Measurements from ENCODE around the gene CCL20.
A peak's percentile ranks its signal among the peaks of the same experiment; 100 is the strongest.

The CCL20 gene

DNA sequence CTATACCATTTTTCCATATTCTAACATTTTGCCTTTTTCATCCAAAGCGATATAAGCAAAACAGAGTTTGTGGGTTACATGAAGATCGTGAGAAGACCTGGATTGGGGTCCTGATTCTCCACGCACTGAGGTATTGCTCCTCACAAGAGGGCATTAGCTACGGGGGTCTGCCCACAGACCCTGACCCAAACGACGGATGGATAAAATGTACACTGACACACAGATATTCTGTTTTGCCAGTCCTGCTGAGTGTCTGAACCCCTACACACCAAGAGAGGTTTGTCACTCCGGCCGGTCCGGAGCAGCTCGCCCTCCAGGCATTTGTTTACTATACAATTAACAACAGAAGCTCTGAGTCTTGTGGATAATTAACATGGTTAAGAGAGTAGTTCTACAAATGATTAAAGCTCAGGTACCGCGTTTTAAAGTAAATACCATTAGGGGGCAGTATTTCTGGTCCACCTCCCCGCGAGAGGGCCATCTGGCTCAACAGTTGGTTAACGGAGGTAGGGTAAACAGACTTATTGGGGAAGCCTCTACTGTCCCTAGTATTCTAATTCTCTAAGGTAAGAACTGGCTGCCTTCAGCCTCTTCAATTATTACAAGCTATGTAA lies 39.5 kb upstream of the CCL20 start:
- TF ChIP-seq ZFP3 (CRISPR knock-in tag; IDR thresholded peaks at IDR 0.05) (no peak), ZC3H10 (CRISPR knock-in tag; IDR thresholded peaks at IDR 0.05) (no peak), PPARA (CRISPR knock-in tag; IDR thresholded peaks at IDR 0.05; ENCODE audit: borderline replicate concordance) (no peak)
- TF ChIP-seq, protein P1, sequence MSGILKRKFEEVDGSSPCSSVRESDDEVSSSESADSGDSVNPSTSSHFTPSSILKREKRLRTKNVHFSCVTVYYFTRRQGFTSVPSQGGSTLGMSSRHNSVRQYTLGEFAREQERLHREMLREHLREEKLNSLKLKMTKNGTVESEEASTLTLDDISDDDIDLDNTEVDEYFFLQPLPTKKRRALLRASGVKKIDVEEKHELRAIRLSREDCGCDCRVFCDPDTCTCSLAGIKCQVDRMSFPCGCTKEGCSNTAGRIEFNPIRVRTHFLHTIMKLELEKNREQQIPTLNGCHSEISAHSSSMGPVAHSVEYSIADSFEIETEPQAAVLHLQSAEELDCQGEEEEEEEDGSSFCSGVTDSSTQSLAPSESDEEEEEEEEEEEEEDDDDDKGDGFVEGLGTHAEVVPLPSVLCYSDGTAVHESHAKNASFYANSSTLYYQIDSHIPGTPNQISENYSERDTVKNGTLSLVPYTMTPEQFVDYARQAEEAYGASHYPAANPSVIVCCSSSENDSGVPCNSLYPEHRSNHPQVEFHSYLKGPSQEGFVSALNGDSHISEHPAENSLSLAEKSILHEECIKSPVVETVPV (CRISPR knock-in tag; IDR thresholded peaks at IDR 0.05): no peak
- 0 out of 3 replicates have a peak, but pooled peaks have one; percentile 44 for ATAC-seq

- ATAC-seq: no peak
- no peak for TF ChIP-seq TCF4 (CRISPR knock-in tag; IDR thresholded peaks at IDR 0.05; ENCODE audit: borderline replicate concordance)
- no peak for TF ChIP-seq BACH2 (CRISPR knock-in tag; IDR thresholded peaks at IDR 0.05; ENCODE audit: borderline replicate concordance)
- no peak for TF ChIP-seq CREB5 (CRISPR knock-in tag; IDR thresholded peaks at IDR 0.05; ENCODE audit: low read depth)
- TF ChIP-seq ISL1 (CRISPR knock-in tag; IDR thresholded peaks at IDR 0.05): no peak
- no peak for TF ChIP-seq TOX (CRISPR knock-in tag; IDR thresholded peaks at IDR 0.05; ENCODE audit: borderline replicate concordance)
These were observed 38.5 kb upstream of the CCL20 start for GRCh38 chr2:227774895-227775842.

GRCh38 chr2:227780981-227781615 lies 32.5 kb upstream of the CCL20 start:
- no peak for ATAC-seq
- no peak for TF ChIP-seq PATZ1 (CRISPR knock-in tag; IDR thresholded peaks at IDR 0.05; ENCODE audit: borderline replicate concordance)
- TF ChIP-seq ZFP3 (CRISPR knock-in tag; IDR thresholded peaks at IDR 0.05): no peak
- no peak for TF ChIP-seq ZC3H10 (CRISPR knock-in tag; IDR thresholded peaks at IDR 0.05)
- TF ChIP-seq ESRRG (CRISPR knock-in tag; IDR thresholded peaks at IDR 0.05): no peak
- no peak for TF ChIP-seq ZNF8 (CRISPR knock-in tag; IDR thresholded peaks at IDR 0.05)
- TF ChIP-seq CREB5 (CRISPR knock-in tag; IDR thresholded peaks at IDR 0.05; ENCODE audit: low read depth): no peak
- TF ChIP-seq ZNF565 (CRISPR knock-in tag; conservative IDR thresholded peaks at IDR 0.05; ENCODE audit: low read depth): no peak
- no peak for TF ChIP-seq POU6F1 (CRISPR knock-in tag; IDR thresholded peaks at IDR 0.05; ENCODE audit: borderline replicate concordance, low read depth)
- no peak for TF ChIP-seq CSDC2 (CRISPR knock-in tag; IDR thresholded peaks at IDR 0.05)
- no peak for TF ChIP-seq BACH2 (CRISPR knock-in tag; IDR thresholded peaks at IDR 0.05; ENCODE audit: borderline replicate concordance)
- TF ChIP-seq GLIS3 (CRISPR knock-in tag; IDR thresholded peaks at IDR 0.05): no peak

- no peak for ATAC-seq
- no peak for TF ChIP-seq TOX (CRISPR knock-in tag; IDR thresholded peaks at IDR 0.05; ENCODE audit: borderline replicate concordance)
- TF ChIP-seq TCF4 (CRISPR knock-in tag; IDR thresholded peaks at IDR 0.05; ENCODE audit: borderline replicate concordance): no peak
- no peak for TF ChIP-seq CREB5 (CRISPR knock-in tag; IDR thresholded peaks at IDR 0.05; ENCODE audit: low read depth)
- TF ChIP-seq ZNF8 (CRISPR knock-in tag; IDR thresholded peaks at IDR 0.05): no peak
- TF ChIP-seq ARNTL (CRISPR knock-in tag; IDR thresholded peaks at IDR 0.05; ENCODE audit: borderline replicate concordance, low read depth): no peak
- no peak for TF ChIP-seq SNAI2 (CRISPR knock-in tag; IDR thresholded peaks at IDR 0.05)
- TF ChIP-seq BACH2 (CRISPR knock-in tag; IDR thresholded peaks at IDR 0.05; ENCODE audit: borderline replicate concordance): no peak
- TF ChIP-seq ISL1 (CRISPR knock-in tag; IDR thresholded peaks at IDR 0.05): no peak
- TF ChIP-seq OSR1 (CRISPR knock-in tag; IDR thresholded peaks at IDR 0.05): no peak
- TF ChIP-seq ZC3H10 (CRISPR knock-in tag; IDR thresholded peaks at IDR 0.05): no peak
- TF ChIP-seq PATZ1 (CRISPR knock-in tag; IDR thresholded peaks at IDR 0.05; ENCODE audit: borderline replicate concordance): no peak
- no peak for TF ChIP-seq GLIS3 (CRISPR knock-in tag; IDR thresholded peaks at IDR 0.05)
These were observed 31.8 kb upstream of the CCL20 start for GRCh38 chr2:227781841-227782240.

Measured in SK-N-SH treated with all-trans-retinoic acid at 6 μM for 48 hours (cell line).